K562 (cell line): ENCODE data around the gene VWA7. TPM values are rescaled to one million over a fixed set of nuclear protein-coding genes. Genes with fewer than 3 reads are reported as not detected.

Experiments
- ARID3B ChIP-seq: fragments of 250-450 bp; sonication (Bioruptor Pico); IDR thresholded peaks from 2 replicates; pipeline ENCODE4 v1.4.0; 2020; ENCODE audit warnings: borderline replicate concordance
- BCOR ChIP-seq: fragments of 450-650 bp; IDR thresholded peaks from 2 replicates; pipeline ENCODE4 v1.6.1; 2016
- C11orf30 ChIP-seq: fragments of 450-650 bp; IDR thresholded peaks from 2 replicates; pipeline ENCODE4 v1.6.1; 2016; ENCODE audit warnings: low read depth, mild to moderate bottlenecking
- DACH1 ChIP-seq: fragments of 450-650 bp; IDR thresholded peaks from 2 replicates; pipeline ENCODE4 v1.6.1; 2018; ENCODE audit not compliant: partially characterized antibody
- E2F5 ChIP-seq: sonication (generic); formaldehyde crosslinking; IDR thresholded peaks from 2 replicates; pipeline ENCODE4 v1.8.0; 2022; ENCODE audit warnings: mild to moderate bottlenecking, missing genetic modification reagents
- E2F6 ChIP-seq, 2 experiments: IDR thresholded peaks; 2 replicates each; pipeline ENCODE4 v1.6.1; 2011; ENCODE audit warnings: borderline replicate concordance in 1 of 2, control low read depth in 1 of 2, low read depth in 1 of 2, low read length in 1 of 2, mild to moderate bottlenecking in 1 of 2, mixed read lengths in 1 of 2, moderate library complexity in 1 of 2; ENCODE audit not compliant: insufficient read depth in 1 of 2, insufficient read length in 1 of 2, poor library complexity in 1 of 2, severe bottlenecking in 1 of 2; ENCODE audit errors: extremely low read depth in 1 of 2
- ELF1 ChIP-seq: fragments of 200-800 bp; sonication (Bioruptor generic); IDR thresholded peaks from 2 replicates; pipeline ENCODE4 v1.6.1; 2016; ENCODE audit warnings: missing genetic modification characterization, missing compliant biosample characterization
- FOS ChIP-seq: IDR thresholded peaks from 3 replicates; pipeline ENCODE4 v1.6.1; 2011; ENCODE audit not compliant: insufficient read length; ENCODE audit errors: extremely low read depth
- FOSL1 ChIP-seq: fragments of 200-800 bp; sonication (Bioruptor generic); conservative IDR thresholded peaks from 2 replicates; pipeline ENCODE4 v1.6.1; 2016; ENCODE audit warnings: missing genetic modification characterization, missing compliant biosample characterization
- GATAD2A ChIP-seq: fragments of 450-650 bp; IDR thresholded peaks from 2 replicates; pipeline ENCODE4 v1.6.1; 2017
- KAT8 ChIP-seq: fragments of 450-650 bp; IDR thresholded peaks from 2 replicates; pipeline ENCODE4 v1.6.1; 2016; ENCODE audit warnings: low read depth, mild to moderate bottlenecking
- KDM2B ChIP-seq: fragments of 250-450 bp; sonication (Bioruptor Pico); IDR thresholded peaks from 2 replicates; pipeline ENCODE4 v1.8.0; 2021; ENCODE audit warnings: mild to moderate bottlenecking, moderate library complexity
- KDM5B ChIP-seq: fragments of 200-600 bp; sonication (generic); IDR thresholded peaks from 2 replicates; pipeline ENCODE4 v1.6.1; 2012; ENCODE audit warnings: low read depth, mild to moderate bottlenecking, moderate library complexity, low read length, control low read depth, inconsistent platforms; ENCODE audit not compliant: insufficient replicate concordance
- KLF1 ChIP-seq: fragments of 450-650 bp; IDR thresholded peaks from 2 replicates; pipeline ENCODE4 v1.6.1; 2016; ENCODE audit warnings: missing genetic modification characterization, missing compliant biosample characterization
- MBD2 ChIP-seq: sonication (generic); IDR thresholded peaks from 2 replicates; pipeline ENCODE4 v1.6.1; 2016; ENCODE audit warnings: low read depth, borderline replicate concordance
- NCOR1 ChIP-seq: fragments of 450-650 bp; IDR thresholded peaks from 2 replicates; pipeline ENCODE4 v1.6.1; 2016; ENCODE audit warnings: mild to moderate bottlenecking, moderate library complexity
- NFATC3 ChIP-seq: fragments of 450-650 bp; IDR thresholded peaks from 2 replicates; pipeline ENCODE4 v1.6.1; 2017; ENCODE audit warnings: mild to moderate bottlenecking
- NR3C1 ChIP-seq: sonication (generic); formaldehyde crosslinking; IDR thresholded peaks from 2 replicates; pipeline ENCODE4 v1.8.1; 2022; ENCODE audit warnings: missing genetic modification reagents
- POLR2AphosphoS2 ChIP-seq: IDR thresholded peaks from 2 replicates; pipeline ENCODE4 v1.6.1; 2012; ENCODE audit warnings: low read length, improper control_type of control experiment
- POLR2AphosphoS5 ChIP-seq: IDR thresholded peaks from 2 replicates; pipeline ENCODE4 v1.6.1; 2011; ENCODE audit warnings: mild to moderate bottlenecking, low read depth, low read length, moderate library complexity; ENCODE audit not compliant: control insufficient read depth, insufficient read depth
- RAD51 ChIP-seq: fragments of 450-650 bp; IDR thresholded peaks from 2 replicates; pipeline ENCODE4 v1.7.1; 2016; ENCODE audit warnings: low read depth, mild to moderate bottlenecking, borderline replicate concordance
- RBM25 ChIP-seq: fragments of 200-400 bp; formaldehyde crosslinking; IDR thresholded peaks from 2 replicates; pipeline ENCODE4 v1.6.1; 2018; ENCODE audit warnings: low read length, low read depth, moderate library complexity; ENCODE audit not compliant: severe bottlenecking
- TARDBP ChIP-seq: fragments of 450-650 bp; IDR thresholded peaks from 2 replicates; pipeline ENCODE4 v1.6.1; 2016
- YY1 ChIP-seq, 3 experiments: IDR thresholded peaks; 2 replicates each; pipeline ENCODE4 v1.6.1; 2011; ENCODE audit warnings: low read length in 2 of 3, mild to moderate bottlenecking in 2 of 3, moderate library complexity in 2 of 3, borderline replicate concordance in 1 of 3, control low read depth in 1 of 3, low read depth in 1 of 3; ENCODE audit not compliant: insufficient read depth in 3 of 3, insufficient replicate concordance in 2 of 3, control insufficient read depth in 1 of 3, insufficient read length in 1 of 3; ENCODE audit errors: extremely low read depth in 1 of 3
- ZNF282 ChIP-seq: sonication (generic); formaldehyde crosslinking; IDR thresholded peaks from 2 replicates; pipeline ENCODE4 v1.8.1; 2023; ENCODE audit warnings: missing genetic modification reagents
- ZNF347 ChIP-seq: fragments of 450-650 bp; formaldehyde crosslinking; IDR thresholded peaks from 2 replicates; pipeline ENCODE4 v1.4.0; 2020; ENCODE audit warnings: low read depth, mild to moderate bottlenecking, moderate library complexity
- ZNF707 ChIP-seq: fragments of 250-450 bp; sonication (Bioruptor Pico); conservative IDR thresholded peaks from 2 replicates; pipeline ENCODE4 v1.8.0; 2022; ENCODE audit warnings: inconsistent platforms, mild to moderate bottlenecking, moderate library complexity
- polyA plus RNA-seq, 8 experiments: library from polyadenylated mRNA; depleted of rRNA in 4 of 8; stranded (reverse) in 5 of 8; unstranded in 3 of 8; fragments of >200 nt; fragmentation: Nextera tagmentation in 2 of 8; fragmentation: Illumina TruSeq in 1 of 8; extraction: Ambion mirVana in 2 of 8; extraction: Trizol in 1 of 8; gene quantifications; 2 replicates each; pipeline versions ENCODE4 v1.2.1 to v1.2.3, GENCODE V29; 2011 to 2014; ENCODE audit warnings: inconsistent platforms in 1 of 8, missing spikeins in 1 of 8
- total RNA-seq, 7 experiments: library from RNA; depleted of rRNA in 6 of 7; stranded (reverse); fragments of >200 nt in 6 of 7; fragmentation: Illumina TruSeq in 2 of 7; extraction: Trizol in 2 of 7; gene quantifications; 2 replicates each; pipeline versions ENCODE4 v1.2.1 to v1.2.3, GENCODE V29; 2011 to 2021; ENCODE audit warnings: low replicate concordance in 1 of 7

VWA7 gene
- total and polyA plus RNA-seq, 9 of the 15 experiments (the other 6 are each of a cell fraction or from before 2014, with no cell fraction given) = 0.18 to 2.9 (median 0.95) TPM

- TF ChIP-seq FOS = no peak
- TF ChIP-seq NR3C1 = no peak
- TF ChIP-seq KAT8 = no peak
- no peak for TF ChIP-seq RAD51
- no peak for TF ChIP-seq GATAD2A
- TF ChIP-seq NCOR1 = no peak
- no peak for TF ChIP-seq FOSL1
- TF ChIP-seq BCOR = peak; percentile 57; the same call in 1 of the 2 replicates
- TF ChIP-seq KDM5B = no peak
- TF ChIP-seq TARDBP = no peak
- TF ChIP-seq E2F6 (IDR thresholded peaks at IDR 0.05; ENCODE audit: borderline replicate concordance in 1 of 2, extremely low read depth in 1 of 2, insufficient read depth in 1 of 2, insufficient read length in 1 of 2, low read depth in 1 of 2, low read length in 1 of 2, poor library complexity in 1 of 2, severe bottlenecking in 1 of 2) = no peak
- peak in 1 of 3 experiments; percentile 84 for TF ChIP-seq YY1 (IDR thresholded peaks at IDR 0.05; ENCODE audit: borderline replicate concordance in 1 of 3, control insufficient read depth in 1 of 3, extremely low read depth in 1 of 3, insufficient read depth in 3 of 3, insufficient read length in 1 of 3, insufficient replicate concordance in 2 of 3, low read depth in 1 of 3, low read length in 2 of 3)
- no peak for TF ChIP-seq RBM25
- TF ChIP-seq MBD2 = no peak
- TF ChIP-seq ARID3B = no peak
- TF ChIP-seq NFATC3 = no peak; the same call in 1 of the 2 replicates
- peak; percentile 84 for TF ChIP-seq E2F5 (CRISPR knock-in tag)
- TF ChIP-seq C11orf30 = no peak
- TF ChIP-seq KDM2B (CRISPR knock-in tag) = no peak
- TF ChIP-seq ZNF707 (CRISPR knock-in tag) = peak; percentile 62; the same call in 1 of the 2 replicates
- TF ChIP-seq KLF1 = peak; percentile 58; the same call in 1 of the 2 replicates
- TF ChIP-seq ZNF282 (CRISPR knock-in tag) = no peak
- TF ChIP-seq ELF1 (tag) = no peak
- peak; percentile 69; the same call in 1 of the 2 replicates for TF ChIP-seq POLR2AphosphoS2
- no peak for TF ChIP-seq DACH1
- no peak for TF ChIP-seq POLR2AphosphoS5
- TF ChIP-seq ZNF347 (CRISPR knock-in tag) = 0 out of 2 replicates have a peak, but pooled peaks have one; percentile 6
Measured at GRCh38 chr6:31734821-31735406, 42.2 kb downstream of the VWA7 start (continued).
